ENCODE measurements around the gene MSN.
"Not testable (repeated sequence)": the region's sequence is repeated elsewhere in the genome, so short reads cannot be mapped to it uniquely, and the experiment has no call there.

Gene MSN

DNA sequence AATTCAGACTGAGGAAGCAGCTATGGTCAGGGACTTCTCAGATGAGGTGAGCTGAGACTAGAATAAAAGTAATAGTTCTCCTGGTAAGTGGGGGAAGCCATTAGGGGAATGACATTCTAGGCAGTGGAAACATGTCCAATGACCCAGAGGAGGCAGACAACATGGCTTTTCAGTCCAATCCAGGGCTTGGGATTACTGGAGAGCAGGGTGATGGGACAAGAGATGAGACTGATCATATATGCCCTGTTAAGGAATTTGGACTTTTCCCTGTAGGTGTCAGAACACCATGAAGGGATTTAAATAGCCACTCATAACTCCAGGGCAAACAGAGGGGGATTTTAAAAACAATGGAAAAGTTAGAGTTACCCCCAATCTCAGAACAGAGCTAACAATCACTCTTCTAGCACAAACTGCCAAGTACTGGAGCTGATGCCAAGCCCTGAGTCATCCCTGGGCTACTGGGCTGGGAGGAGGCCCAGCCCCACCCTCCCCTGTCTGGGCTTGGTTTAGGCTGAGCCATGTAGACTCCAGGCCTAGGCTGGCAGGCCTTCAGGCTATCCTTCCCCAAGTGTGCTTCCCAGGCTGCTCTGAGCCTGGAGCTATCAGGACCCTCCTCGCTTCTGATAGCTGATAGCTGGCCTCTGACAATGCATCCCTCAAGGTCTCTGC, 22.7 kb upstream of the MSN start:
- Histone ChIP-seq H2AFZ (ENCODE audit: low read depth, low read length, severe bottlenecking) (no peak overlapping the region), H3K36me3 (ENCODE audit: low read length) (no peaks in the 10 kb centered on the region), H3K9me2 (replicated peaks; ENCODE audit: insufficient read depth, low read length) (no peaks in the 10 kb centered on the region), H3K9me3 (ENCODE audit: insufficient read depth, low read length) (no peaks in the 10 kb centered on the region), H3K4me3 (ENCODE audit: insufficient read depth, low read length, poor library complexity, severe bottlenecking) (no peak overlapping the region), H3K79me2 (ENCODE audit: insufficient read depth, low read length) (no peaks in the 10 kb centered on the region), H4K20me1 (ENCODE audit: low read depth, low read length) (no peaks in the 10 kb centered on the region), H3K9ac (ENCODE audit: low read length) (no peak overlapping the region), H3K27ac (ENCODE audit: low read depth, low read length) (no peak overlapping the region), H3K4me2 (ENCODE audit: low read depth, low read length, poor library complexity, severe bottlenecking) (no peak overlapping the region), H3K27me3 (ENCODE audit: low read length) (no peaks in the 10 kb centered on the region), H3F3A (ENCODE audit: insufficient read depth) (no peaks in the 10 kb centered on the region)
- no peak for TF ChIP-seq EZH2phosphoT487 (conservative IDR thresholded peaks at IDR 0.05; ENCODE audit: low read length)
- TF ChIP-seq, protein P1, sequence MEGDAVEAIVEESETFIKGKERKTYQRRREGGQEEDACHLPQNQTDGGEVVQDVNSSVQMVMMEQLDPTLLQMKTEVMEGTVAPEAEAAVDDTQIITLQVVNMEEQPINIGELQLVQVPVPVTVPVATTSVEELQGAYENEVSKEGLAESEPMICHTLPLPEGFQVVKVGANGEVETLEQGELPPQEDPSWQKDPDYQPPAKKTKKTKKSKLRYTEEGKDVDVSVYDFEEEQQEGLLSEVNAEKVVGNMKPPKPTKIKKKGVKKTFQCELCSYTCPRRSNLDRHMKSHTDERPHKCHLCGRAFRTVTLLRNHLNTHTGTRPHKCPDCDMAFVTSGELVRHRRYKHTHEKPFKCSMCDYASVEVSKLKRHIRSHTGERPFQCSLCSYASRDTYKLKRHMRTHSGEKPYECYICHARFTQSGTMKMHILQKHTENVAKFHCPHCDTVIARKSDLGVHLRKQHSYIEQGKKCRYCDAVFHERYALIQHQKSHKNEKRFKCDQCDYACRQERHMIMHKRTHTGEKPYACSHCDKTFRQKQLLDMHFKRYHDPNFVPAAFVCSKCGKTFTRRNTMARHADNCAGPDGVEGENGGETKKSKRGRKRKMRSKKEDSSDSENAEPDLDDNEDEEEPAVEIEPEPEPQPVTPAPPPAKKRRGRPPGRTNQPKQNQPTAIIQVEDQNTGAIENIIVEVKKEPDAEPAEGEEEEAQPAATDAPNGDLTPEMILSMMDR (IDR thresholded peaks at IDR 0.05; ENCODE audit: insufficient read depth, low read length, poor library complexity, severe bottlenecking), result no peak

DNA sequence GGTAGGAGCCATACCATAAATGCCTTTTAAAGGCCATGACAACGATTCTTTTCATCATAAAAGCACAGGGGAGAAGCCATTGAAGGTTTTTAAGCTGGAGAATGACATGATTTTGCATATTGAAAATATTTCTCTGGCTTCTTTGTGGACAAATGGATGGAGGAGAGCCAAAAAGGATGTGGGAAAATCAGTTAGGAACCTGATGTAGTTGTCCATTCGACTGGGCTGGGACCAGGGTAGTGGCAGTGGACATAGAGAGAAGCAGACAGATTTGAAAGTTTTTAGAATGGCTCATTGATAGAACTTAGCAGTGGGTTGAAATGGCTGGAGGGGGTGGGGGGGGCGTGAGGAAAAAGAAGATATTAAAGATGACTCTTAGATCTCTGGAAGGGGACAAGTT, 19.7 kb upstream of the MSN start:
- no peaks in the 10 kb centered on the region for H3K27me3 ChIP-seq (ENCODE audit: low read length)
- no peak overlapping the region for H3K27ac ChIP-seq (ENCODE audit: low read depth, low read length)
- H3K9ac ChIP-seq (ENCODE audit: low read length), result no peak overlapping the region
- no peak overlapping the region for H3K4me2 ChIP-seq (ENCODE audit: low read depth, low read length, poor library complexity, severe bottlenecking)
- H3K79me2 ChIP-seq (ENCODE audit: insufficient read depth, low read length), result no peaks in the 10 kb centered on the region
- H3K4me3 ChIP-seq (ENCODE audit: insufficient read depth, low read length, poor library complexity, severe bottlenecking), result no peak overlapping the region
- H2AFZ ChIP-seq (ENCODE audit: low read depth, low read length, severe bottlenecking), result no peak overlapping the region
- no peaks in the 10 kb centered on the region for H3K36me3 ChIP-seq (ENCODE audit: low read length)
- no peaks in the 10 kb centered on the region for H3F3A ChIP-seq (ENCODE audit: insufficient read depth)
- TF ChIP-seq, protein P1 (IDR thresholded peaks at IDR 0.05; ENCODE audit: insufficient read depth, low read length, poor library complexity, severe bottlenecking), result no peak
- no peak for TF ChIP-seq EZH2phosphoT487 (conservative IDR thresholded peaks at IDR 0.05; ENCODE audit: low read length)
- H4K20me1 ChIP-seq (ENCODE audit: low read depth, low read length), result no peaks in the 10 kb centered on the region
- H3K9me2 ChIP-seq (replicated peaks; ENCODE audit: insufficient read depth, low read length), result no peaks in the 10 kb centered on the region
- H3K9me3 ChIP-seq (ENCODE audit: insufficient read depth, low read length), result no peaks in the 10 kb centered on the region

DNA sequence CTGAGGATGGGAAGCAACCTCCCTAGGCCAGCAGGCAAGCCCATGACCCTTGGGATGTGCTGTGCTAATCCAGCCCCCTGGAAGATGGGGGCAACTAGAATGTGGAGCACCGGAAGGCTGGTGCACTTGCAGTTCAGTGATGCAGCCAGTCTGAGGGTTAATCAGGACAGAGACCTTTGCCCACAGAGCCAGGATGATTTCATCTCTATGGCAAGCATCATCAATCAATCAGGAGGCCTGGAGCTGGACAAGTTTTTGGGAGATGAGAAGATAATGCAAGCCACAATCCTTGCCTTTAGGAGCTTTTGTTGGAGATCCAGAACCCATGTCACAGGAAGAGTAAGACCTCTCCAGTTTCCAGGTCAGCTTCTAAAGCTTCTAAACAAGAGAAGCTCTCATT, 15.4 kb upstream of the MSN start:
- Histone ChIP-seq H3K9ac (ENCODE audit: low read length) (no peak overlapping the region), H3K27me3 (ENCODE audit: low read length) (no peaks in the 10 kb centered on the region), H2AFZ (ENCODE audit: low read depth, low read length, severe bottlenecking) (no peak overlapping the region), H3K27ac (ENCODE audit: low read depth, low read length) (no peak overlapping the region), H3K9me2 (replicated peaks; ENCODE audit: insufficient read depth, low read length) (no peaks in the 10 kb centered on the region), H4K20me1 (ENCODE audit: low read depth, low read length) (no peaks in the 10 kb centered on the region), H3K4me2 (ENCODE audit: low read depth, low read length, poor library complexity, severe bottlenecking) (no peak overlapping the region), H3K79me2 (ENCODE audit: insufficient read depth, low read length) (no peaks in the 10 kb centered on the region), H3F3A (ENCODE audit: insufficient read depth) (no peaks in the 10 kb centered on the region), H3K36me3 (ENCODE audit: low read length) (no peaks in the 10 kb centered on the region), H3K9me3 (ENCODE audit: insufficient read depth, low read length) (no peaks in the 10 kb centered on the region), H3K4me3 (ENCODE audit: insufficient read depth, low read length, poor library complexity, severe bottlenecking) (no peak overlapping the region)
- no peak for TF ChIP-seq EZH2phosphoT487 (conservative IDR thresholded peaks at IDR 0.05; ENCODE audit: low read length)
- TF ChIP-seq, protein P1 (IDR thresholded peaks at IDR 0.05; ENCODE audit: insufficient read depth, low read length, poor library complexity, severe bottlenecking), result no peak

DNA sequence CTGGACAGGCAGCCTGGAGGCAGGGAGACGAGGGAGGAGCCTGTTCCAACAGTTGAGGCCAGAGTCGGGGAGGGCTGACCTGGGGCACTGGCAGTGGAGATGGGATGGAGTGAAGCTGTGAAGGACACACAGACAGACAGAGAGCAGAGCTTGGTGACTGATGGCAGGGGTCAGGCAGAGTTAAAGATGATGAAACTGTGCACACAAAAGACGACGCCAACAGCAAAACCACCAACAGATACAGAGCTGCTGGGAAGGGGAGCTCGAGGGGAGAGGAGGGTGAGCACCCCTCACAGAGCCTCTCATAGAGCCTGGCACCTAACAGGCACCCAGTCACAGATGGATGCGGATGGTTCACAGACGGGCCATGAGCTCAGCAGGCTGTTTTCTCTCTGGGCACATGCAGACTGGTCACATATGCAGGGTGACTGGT, 10.4 kb upstream of the MSN start:
- not testable (repeated sequence) for H3K4me2 ChIP-seq (ENCODE audit: low read depth, low read length, poor library complexity, severe bottlenecking); H3K27ac ChIP-seq (ENCODE audit: low read depth, low read length); H3K27me3 ChIP-seq (ENCODE audit: low read length); H2AFZ ChIP-seq (ENCODE audit: low read depth, low read length, severe bottlenecking); H3F3A ChIP-seq (ENCODE audit: insufficient read depth); H3K36me3 ChIP-seq (ENCODE audit: low read length); H4K20me1 ChIP-seq (ENCODE audit: low read depth, low read length); H3K9me2 ChIP-seq (replicated peaks; ENCODE audit: insufficient read depth, low read length); H3K79me2 ChIP-seq (ENCODE audit: insufficient read depth, low read length); H3K9ac ChIP-seq (ENCODE audit: low read length); H3K4me3 ChIP-seq (ENCODE audit: insufficient read depth, low read length, poor library complexity, severe bottlenecking); H3K9me3 ChIP-seq (ENCODE audit: insufficient read depth, low read length)

Data from SU-DHL-6 (cell line).